MCF 10A (cell line): ENCODE results near the gene TNFRSF8. TPM values are rescaled to one million over a fixed set of nuclear protein-coding genes. Genes with fewer than 3 reads are reported as not detected.

Experiments
- BruUV-seq: library from RNA; stranded (reverse); fragments of 400-500 nt; replicated peaks from 2 replicates; lab custom pipeline; 2021; lab: Mats Ljungman, UMichigan
- CTCF ChIA-PET: fragments of 300-600 bp; sonication (Branson Sonifier 250); formaldehyde crosslinking; extraction: SDS; loops from one replicate; lab custom pipeline; 2021; ENCODE audit warnings: antibody characterized with exemption, inconsistent platforms; lab: Yijun Ruan, JAX
- POLR2A ChIA-PET: fragments of 300-600, 350-650 bp; sonication (Branson Sonifier 250); formaldehyde crosslinking; extraction: SDS; loops from one replicate; lab custom pipeline; 2020; ENCODE audit warnings: antibody characterized with exemption, inconsistent platforms; lab: Yijun Ruan, JAX
- DNase-seq: peaks from one replicate; pipeline ENCODE4 v3.0.0-alpha.2; 2018; ENCODE audit not compliant: unreplicated experiment
- H3K27ac Mint-ChIP-seq: one replicate; pipeline ENCODE4 v1.8.0; 2022; ENCODE audit warnings: mild to moderate bottlenecking, low read depth, mixed read lengths; ENCODE audit not compliant: unreplicated experiment
- H3K27me3 Mint-ChIP-seq: one replicate; pipeline ENCODE4 v1.8.0; 2022; ENCODE audit warnings: mixed read lengths; ENCODE audit not compliant: insufficient read depth, unreplicated experiment
- H3K36me3 Mint-ChIP-seq: one replicate; pipeline ENCODE4 v1.8.0; 2022; ENCODE audit warnings: mild to moderate bottlenecking, moderate library complexity, mixed read lengths; ENCODE audit not compliant: insufficient read depth, unreplicated experiment
- H3K4me1 Mint-ChIP-seq: one replicate; pipeline ENCODE4 v1.8.0; 2022; ENCODE audit warnings: mixed read lengths; ENCODE audit not compliant: insufficient read depth, unreplicated experiment
- H3K4me3 Mint-ChIP-seq: one replicate; pipeline ENCODE4 v1.8.0; 2022; ENCODE audit warnings: mild to moderate bottlenecking, moderate library complexity, mixed read lengths; ENCODE audit not compliant: unreplicated experiment
- H3K9me3 Mint-ChIP-seq: one replicate; pipeline ENCODE4 v1.8.0; 2022; ENCODE audit warnings: mixed read lengths; ENCODE audit not compliant: unreplicated experiment
- CTCF ChIP-seq: fragments of 200-600 bp; IDR thresholded peaks from one replicate; pipeline ENCODE4 v1.8.0; 2022; ENCODE audit warnings: antibody characterized with exemption, mild to moderate bottlenecking; ENCODE audit not compliant: unreplicated experiment
- intact Hi-C: fragments of 100-400 bp; cut with micrococcal nuclease; formaldehyde crosslinking; loops from 2 replicates; pipeline ENCODE4 v1.14.1; 2022
- total RNA-seq: library from RNA; stranded (reverse); gene quantifications from 2 replicates; pipeline ENCODE4 v1.2.3, GENCODE V29; 2022

The TNFRSF8 gene
- total RNA-seq, 1 experiment from 2014 or later = not detected

- BruUV-seq = no TSS peak
- ChIA-PET CTCF (no interaction called here), POLR2A (no interaction called here)
- intact Hi-C loops = no loop called here
- TF ChIP-seq CTCF = no peak
- Mint-ChIP-seq H3K27ac (no peak overlapping the region), H3K9me3 (no peaks in the 10 kb centered on the region), H3K4me3 (no peak overlapping the region), H3K4me1 (no peaks in the 10 kb centered on the region), H3K36me3 (no peaks in the 10 kb centered on the region), H3K27me3 (peaks cover 9% of the 10 kb centered on the region)
- DNase-seq = no peak
These were observed 105.5 kb downstream of the TNFRSF8 start for GRCh38 chr1:12168451-12169160.

GRCh38 chr1:12169442-12170135 is 106.5 kb downstream of the TNFRSF8 start:
- Mint-ChIP-seq H3K4me3 (no peak overlapping the region), H3K36me3 (no peaks in the 10 kb centered on the region), H3K27me3 (peaks cover 9% of the 10 kb centered on the region), H3K9me3 (no peaks in the 10 kb centered on the region), H3K4me1 (no peaks in the 10 kb centered on the region), H3K27ac (no peak overlapping the region)
- TF ChIP-seq CTCF = no peak
- no TSS peak for BruUV-seq
- POLR2A ChIA-PET = no interaction called here
- CTCF ChIA-PET = no interaction called here
- intact Hi-C loops = no loop called here
- no peak for DNase-seq

GRCh38 chr1:12170263-12170671 is 107.2 kb downstream of the TNFRSF8 start:
- Mint-ChIP-seq H3K4me3 (no peak overlapping the region), H3K27ac (no peak overlapping the region), H3K36me3 (no peaks in the 10 kb centered on the region), H3K9me3 (no peaks in the 10 kb centered on the region), H3K27me3 (peaks cover 9% of the 10 kb centered on the region), H3K4me1 (no peaks in the 10 kb centered on the region)
- intact Hi-C loops = no loop called here
- POLR2A ChIA-PET = no interaction called here
- CTCF ChIA-PET = no interaction called here
- no TSS peak for BruUV-seq
- DNase-seq = no peak
- TF ChIP-seq CTCF = no peak

GRCh38 chr1:12171206-12172041 is 108.3 kb downstream of the TNFRSF8 start:
- no peak overlapping the region for H3K4me3 Mint-ChIP-seq
- BruUV-seq = no TSS peak

More at GRCh38 chr1:12171206-12172041, 108.3 kb downstream of the TNFRSF8 start:
- H3K27ac Mint-ChIP-seq = no peak overlapping the region
- ChIA-PET CTCF (interaction anchor here (0.7 kb wide), 1 partner anchor 46 kb away, joined by 4 read pairs; no protein-coding TSS in a partner anchor), POLR2A (no interaction called here)
- peaks cover 2% of the 10 kb centered on the region for H3K27me3 Mint-ChIP-seq
- TF ChIP-seq CTCF = no peak
- DNase-seq = no peak
- H3K9me3 Mint-ChIP-seq = no peaks in the 10 kb centered on the region
- no peaks in the 10 kb centered on the region for H3K36me3 Mint-ChIP-seq
- no peaks in the 10 kb centered on the region for H3K4me1 Mint-ChIP-seq
- intact Hi-C loops = no loop called here
